Sigmoid colon (tissue), 4 donors: ENCODE data around the gene CFAP97D1.

Experiments
- EP300 ChIP-seq, 4 donors: sonication (generic); formaldehyde crosslinking; IDR thresholded peaks; one replicate each; pipeline ENCODE4 v1.6.1; 2017; ENCODE audit warnings: antibody characterized with exemption in 4 of 4
- POLR2A ChIP-seq, 2 donors: fragments of 450-650 bp; IDR thresholded peaks; one replicate each; pipeline ENCODE4 v1.6.1; 2016; ENCODE audit warnings: antibody characterized with exemption in 2 of 2, mild to moderate bottlenecking in 2 of 2, moderate library complexity in 2 of 2
- TF ChIP-seq, protein P1 (sequence below), 4 experiments: fragments of 450-650 bp in 3 of 4; fragments of 200-600 bp in 1 of 4; IDR thresholded peaks; one replicate each; pipeline ENCODE4 v1.5.1; 2016 to 2019; ENCODE audit warnings: antibody characterized with exemption in 4 of 4, mild to moderate bottlenecking in 3 of 4, moderate library complexity in 2 of 4

DNA sequence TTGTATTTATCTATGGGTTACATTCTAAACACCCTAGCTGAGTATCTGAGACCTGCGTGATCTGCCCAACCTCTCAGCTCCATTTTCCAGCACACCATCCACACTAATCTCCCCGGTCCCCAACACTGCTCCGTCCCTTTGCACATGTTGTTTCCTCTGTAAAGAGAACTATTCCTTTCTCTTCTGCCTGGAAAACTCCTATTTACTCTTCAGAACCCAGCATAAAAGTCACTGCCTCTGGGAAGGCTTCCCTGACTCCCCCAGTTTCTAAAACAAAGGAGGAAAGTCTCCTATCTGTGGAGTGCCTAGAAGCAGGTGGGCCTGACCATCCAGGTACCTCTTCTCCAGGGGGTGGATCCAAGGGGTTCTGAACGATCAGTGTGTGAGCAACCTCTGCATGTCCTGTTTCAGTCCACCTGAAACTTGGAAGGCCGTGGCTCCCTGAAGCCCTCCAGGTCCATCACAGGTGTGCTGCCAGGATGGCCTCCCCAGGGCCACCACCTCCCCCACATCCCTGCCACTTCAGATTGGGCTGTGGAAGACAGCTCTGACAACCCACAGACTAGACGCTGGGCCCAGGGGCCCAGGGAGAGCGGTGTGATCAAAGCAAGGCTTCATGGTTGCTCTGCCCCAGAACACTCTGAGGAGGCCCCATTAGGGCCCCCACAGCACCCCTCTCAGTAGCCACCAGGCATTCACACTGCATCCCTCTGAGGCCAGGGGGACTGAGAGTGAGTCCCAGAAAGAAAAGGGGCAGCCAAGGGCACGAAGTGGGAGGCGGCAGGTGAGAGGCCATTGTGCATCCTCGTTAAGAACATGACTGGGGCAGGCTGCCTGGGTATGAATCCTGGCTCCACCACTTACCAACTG is 32.4 kb downstream of the CFAP97D1 start:
- TF ChIP-seq, protein P1, sequence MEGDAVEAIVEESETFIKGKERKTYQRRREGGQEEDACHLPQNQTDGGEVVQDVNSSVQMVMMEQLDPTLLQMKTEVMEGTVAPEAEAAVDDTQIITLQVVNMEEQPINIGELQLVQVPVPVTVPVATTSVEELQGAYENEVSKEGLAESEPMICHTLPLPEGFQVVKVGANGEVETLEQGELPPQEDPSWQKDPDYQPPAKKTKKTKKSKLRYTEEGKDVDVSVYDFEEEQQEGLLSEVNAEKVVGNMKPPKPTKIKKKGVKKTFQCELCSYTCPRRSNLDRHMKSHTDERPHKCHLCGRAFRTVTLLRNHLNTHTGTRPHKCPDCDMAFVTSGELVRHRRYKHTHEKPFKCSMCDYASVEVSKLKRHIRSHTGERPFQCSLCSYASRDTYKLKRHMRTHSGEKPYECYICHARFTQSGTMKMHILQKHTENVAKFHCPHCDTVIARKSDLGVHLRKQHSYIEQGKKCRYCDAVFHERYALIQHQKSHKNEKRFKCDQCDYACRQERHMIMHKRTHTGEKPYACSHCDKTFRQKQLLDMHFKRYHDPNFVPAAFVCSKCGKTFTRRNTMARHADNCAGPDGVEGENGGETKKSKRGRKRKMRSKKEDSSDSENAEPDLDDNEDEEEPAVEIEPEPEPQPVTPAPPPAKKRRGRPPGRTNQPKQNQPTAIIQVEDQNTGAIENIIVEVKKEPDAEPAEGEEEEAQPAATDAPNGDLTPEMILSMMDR (IDR thresholded peaks at IDR 0.05): no peak
- TF ChIP-seq POLR2A (IDR thresholded peaks at IDR 0.05) (no peak), EP300 (IDR thresholded peaks at IDR 0.05) (no peak)
